ENCODE measurements around the gene CSMD2. TPM values are rescaled to one million over a fixed set of nuclear protein-coding genes. Genes with fewer than 3 reads are reported as not detected.

The CSMD2 gene
- total RNA-seq, 2 experiments from 2014 or later: not detected

DNA sequence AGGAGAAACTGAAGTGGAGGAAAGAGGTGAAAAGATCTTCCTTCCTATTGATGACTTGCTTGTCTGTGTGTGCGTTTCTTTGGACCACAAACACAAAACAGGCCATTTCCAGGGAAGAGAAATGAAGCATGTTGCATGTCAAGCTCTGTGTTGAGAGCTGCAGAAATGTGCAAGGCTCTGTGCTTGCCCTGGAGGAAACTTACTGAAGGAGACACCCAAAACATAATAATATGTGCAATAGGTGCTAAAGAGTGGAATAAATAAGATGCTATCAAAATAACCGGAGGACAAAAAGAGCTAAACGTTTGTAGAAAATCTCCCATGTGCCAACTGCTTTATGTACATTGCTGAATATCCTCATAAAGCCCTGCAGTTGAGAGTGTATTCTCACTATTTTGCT, 496.3 kb downstream of the CSMD2 start:
- DNase-seq (no peak), ATAC-seq (no peak)
- intact Hi-C loops (cut with micrococcal nuclease): no loop called here
- Mint-ChIP-seq H3K9me3 (peaks cover 2% of the 10 kb centered on the region), H3K36me3 (ENCODE audit: low read depth) (no peaks in the 10 kb centered on the region), H3K4me1 (ENCODE audit: low read depth) (no peaks in the 10 kb centered on the region), H3K4me3 (no peak overlapping the region), H3K27me3 (peaks cover 14% of the 10 kb centered on the region), H3K27ac (no peak overlapping the region)
- ChIA-PET CTCF (no interaction called here), POLR2A (no interaction called here)
- TF ChIP-seq, protein P1, sequence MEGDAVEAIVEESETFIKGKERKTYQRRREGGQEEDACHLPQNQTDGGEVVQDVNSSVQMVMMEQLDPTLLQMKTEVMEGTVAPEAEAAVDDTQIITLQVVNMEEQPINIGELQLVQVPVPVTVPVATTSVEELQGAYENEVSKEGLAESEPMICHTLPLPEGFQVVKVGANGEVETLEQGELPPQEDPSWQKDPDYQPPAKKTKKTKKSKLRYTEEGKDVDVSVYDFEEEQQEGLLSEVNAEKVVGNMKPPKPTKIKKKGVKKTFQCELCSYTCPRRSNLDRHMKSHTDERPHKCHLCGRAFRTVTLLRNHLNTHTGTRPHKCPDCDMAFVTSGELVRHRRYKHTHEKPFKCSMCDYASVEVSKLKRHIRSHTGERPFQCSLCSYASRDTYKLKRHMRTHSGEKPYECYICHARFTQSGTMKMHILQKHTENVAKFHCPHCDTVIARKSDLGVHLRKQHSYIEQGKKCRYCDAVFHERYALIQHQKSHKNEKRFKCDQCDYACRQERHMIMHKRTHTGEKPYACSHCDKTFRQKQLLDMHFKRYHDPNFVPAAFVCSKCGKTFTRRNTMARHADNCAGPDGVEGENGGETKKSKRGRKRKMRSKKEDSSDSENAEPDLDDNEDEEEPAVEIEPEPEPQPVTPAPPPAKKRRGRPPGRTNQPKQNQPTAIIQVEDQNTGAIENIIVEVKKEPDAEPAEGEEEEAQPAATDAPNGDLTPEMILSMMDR (IDR thresholded peaks at IDR 0.05): no peak

- DNase-seq (no peak), ATAC-seq (no peak)
- intact Hi-C loops (cut with micrococcal nuclease): no loop called here
- Mint-ChIP-seq H3K36me3 (ENCODE audit: low read depth) (no peaks in the 10 kb centered on the region), H3K4me1 (ENCODE audit: low read depth) (no peaks in the 10 kb centered on the region), H3K9me3 (no peaks in the 10 kb centered on the region), H3K27me3 (peaks cover 13% of the 10 kb centered on the region), H3K4me3 (no peak overlapping the region), H3K27ac (no peak overlapping the region)
- CTCF ChIA-PET: interaction anchor here (1.4 kb wide), 1 partner anchor 35 kb away, joined by 5 read pairs; no protein-coding TSS in a partner anchor
- TF ChIP-seq, protein P1 (IDR thresholded peaks at IDR 0.05): no peak
- POLR2A ChIA-PET: no interaction called here
Observed at GRCh38 chr1:33667386-33668282, 497.4 kb downstream of the CSMD2 start.

DNA sequence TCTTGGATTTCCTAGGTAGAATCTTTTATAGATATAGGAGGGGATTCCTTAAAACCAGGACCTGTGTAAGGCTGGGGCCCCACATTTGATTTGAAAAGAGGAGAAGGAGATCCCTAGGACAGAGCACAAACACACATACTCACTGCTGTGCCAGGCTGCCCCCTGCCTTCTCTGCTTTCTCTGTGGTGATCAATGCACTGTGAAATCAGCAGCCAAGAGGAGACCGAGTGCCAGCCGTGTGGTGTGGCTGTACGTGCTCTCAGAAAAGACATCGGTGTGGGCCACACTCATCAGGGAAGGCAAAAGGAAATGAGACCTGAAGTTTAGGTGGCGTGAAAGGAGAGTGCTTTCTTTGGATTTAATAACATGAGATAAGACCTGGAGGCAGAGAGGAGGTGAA, 498.4 kb downstream of the CSMD2 start:
- TF ChIP-seq, protein P1 (IDR thresholded peaks at IDR 0.05): no peak
- ATAC-seq (no peak), DNase-seq (no peak)
- H3K36me3 Mint-ChIP-seq (ENCODE audit: low read depth): no peaks in the 10 kb centered on the region
- H3K4me3 Mint-ChIP-seq: no peak overlapping the region
- no peaks in the 10 kb centered on the region for H3K9me3 Mint-ChIP-seq
- POLR2A ChIA-PET: no interaction called here
- H3K27ac Mint-ChIP-seq: no peak overlapping the region
- no peaks in the 10 kb centered on the region for H3K4me1 Mint-ChIP-seq (ENCODE audit: low read depth)
- peaks cover 13% of the 10 kb centered on the region for H3K27me3 Mint-ChIP-seq
- intact Hi-C loops (cut with micrococcal nuclease): no loop called here
- CTCF ChIA-PET: interaction anchor here (1.4 kb wide), 1 partner anchor 34 kb away, joined by 5 read pairs; no protein-coding TSS in a partner anchor

DNA sequence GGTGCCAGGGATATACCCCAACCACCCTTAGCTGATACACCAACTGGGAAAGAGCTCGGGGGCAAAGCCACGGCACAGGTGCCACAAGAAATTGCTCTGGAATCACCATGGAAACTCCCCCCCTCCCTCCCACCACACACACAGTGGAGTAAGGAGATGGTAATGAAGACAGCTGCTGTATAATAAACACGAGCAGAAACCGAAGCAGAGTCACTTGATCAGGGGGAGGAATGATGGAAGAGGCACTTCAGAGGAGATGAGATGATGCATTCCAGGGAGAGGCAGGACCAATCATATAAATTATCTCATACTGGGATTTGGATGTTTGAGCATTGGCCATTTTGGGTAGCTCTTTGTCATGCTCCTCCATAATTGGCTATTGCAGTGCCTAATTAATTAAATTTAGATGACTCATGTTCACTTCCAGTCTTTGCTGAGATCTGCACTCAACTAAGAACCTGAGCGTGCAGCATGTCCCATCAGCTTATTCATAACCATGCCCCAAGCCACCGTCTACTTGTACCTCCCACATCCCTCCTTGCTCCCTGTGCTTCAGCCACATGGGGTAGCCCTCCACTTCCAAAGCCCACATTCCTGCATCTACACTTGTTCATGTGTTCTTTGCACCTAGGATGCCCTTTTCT, 503.1 kb downstream of the CSMD2 start:
- Mint-ChIP-seq H3K36me3 (ENCODE audit: low read depth) (no peaks in the 10 kb centered on the region), H3K4me3 (no peak overlapping the region), H3K9me3 (no peaks in the 10 kb centered on the region), H3K27me3 (peaks cover 7% of the 10 kb centered on the region), H3K4me1 (ENCODE audit: low read depth) (no peaks in the 10 kb centered on the region), H3K27ac (no peak overlapping the region)
- TF ChIP-seq, protein P1 (IDR thresholded peaks at IDR 0.05): no peak
- intact Hi-C loops (cut with micrococcal nuclease): no loop called here
- CTCF ChIA-PET: interaction anchor here (3.1 kb wide), 1 partner anchor 28 kb away, joined by 12 read pairs; no protein-coding TSS in a partner anchor
- POLR2A ChIA-PET: no interaction called here
- ATAC-seq (no peak), DNase-seq (no peak)

- Mint-ChIP-seq H3K27me3 (peaks cover 1% of the 10 kb centered on the region), H3K36me3 (ENCODE audit: low read depth) (no peaks in the 10 kb centered on the region), H3K4me3 (no peak overlapping the region), H3K4me1 (ENCODE audit: low read depth) (no peaks in the 10 kb centered on the region), H3K9me3 (no peaks in the 10 kb centered on the region), H3K27ac (no peak overlapping the region)
- CTCF ChIA-PET: interaction anchor here (3.1 kb wide), 1 partner anchor 27 kb away, joined by 12 read pairs; no protein-coding TSS in a partner anchor
- intact Hi-C loops (cut with micrococcal nuclease): no loop called here
- POLR2A ChIA-PET: no interaction called here
- no peak for ATAC-seq
- TF ChIP-seq, protein P1 (IDR thresholded peaks at IDR 0.05): no peak
- DNase-seq: no peak
Observed at GRCh38 chr1:33660956-33661355, 504.1 kb downstream of the CSMD2 start.
